Activated B cell treated with CpG ODN at 0.5 μM for 24 hours (primary cell): Measurements from ENCODE around the gene LMO7. TPM values are rescaled to one million over a fixed set of nuclear protein-coding genes. Genes with fewer than 3 reads are reported as not detected.

Source experiments
- ATAC-seq: fragments of 200-7000 bp; cut with Tn5 transposase; one replicate; pipeline ENCODE4 v1.10.0; 2021; ENCODE audit warnings: low read depth, mild to moderate bottlenecking, moderate library complexity
- CTCF ChIA-PET: fragments of 350-600 bp; sonication (Branson Sonifier 250); formaldehyde crosslinking; loops from one replicate; lab custom pipeline; 2021; ENCODE audit warnings: antibody characterized with exemption; lab: Charles Lee
- POLR2A ChIA-PET: fragments of 350-600 bp; sonication (Branson Sonifier 250); formaldehyde crosslinking; loops from one replicate; lab custom pipeline; 2021; ENCODE audit warnings: antibody characterized with exemption; lab: Charles Lee
- DNase-seq: peaks from one replicate; pipeline ENCODE4 v3.0.0; 2022
- H3K27ac Mint-ChIP-seq: one replicate; pipeline ENCODE4 v1.8.0; 2020; ENCODE audit warnings: mixed read lengths
- H3K27me3 Mint-ChIP-seq: one replicate; pipeline ENCODE4 v1.8.0; 2021; ENCODE audit warnings: mixed read lengths
- H3K36me3 Mint-ChIP-seq: one replicate; pipeline ENCODE4 v1.8.0; 2021; ENCODE audit warnings: low read depth, mixed read lengths
- H3K4me1 Mint-ChIP-seq: one replicate; pipeline ENCODE4 v1.8.0; 2021; ENCODE audit warnings: mixed read lengths
- H3K4me3 Mint-ChIP-seq: one replicate; pipeline ENCODE4 v1.8.0; 2020; ENCODE audit warnings: mild to moderate bottlenecking, mixed read lengths
- H3K9me3 Mint-ChIP-seq: one replicate; pipeline ENCODE4 v1.8.0; 2020; ENCODE audit warnings: mixed read lengths
- intact Hi-C: fragments of 100-400 bp; cut with micrococcal nuclease; formaldehyde crosslinking; loops from one replicate; pipeline ENCODE4 v1.15.1; 2024
- total RNA-seq: library from RNA; stranded (reverse); gene quantifications from 2 replicates; pipeline ENCODE4 v1.2.3, GENCODE V29; 2022
- TF ChIP-seq, protein P1 (sequence below): fragments of 200-600 bp; IDR thresholded peaks from one replicate; pipeline ENCODE4 v1.8.0; 2022; ENCODE audit warnings: antibody characterized with exemption, mild to moderate bottlenecking

Gene LMO7
- total RNA-seq, 1 donor from 2014 or later: 19.5 TPM

DNA sequence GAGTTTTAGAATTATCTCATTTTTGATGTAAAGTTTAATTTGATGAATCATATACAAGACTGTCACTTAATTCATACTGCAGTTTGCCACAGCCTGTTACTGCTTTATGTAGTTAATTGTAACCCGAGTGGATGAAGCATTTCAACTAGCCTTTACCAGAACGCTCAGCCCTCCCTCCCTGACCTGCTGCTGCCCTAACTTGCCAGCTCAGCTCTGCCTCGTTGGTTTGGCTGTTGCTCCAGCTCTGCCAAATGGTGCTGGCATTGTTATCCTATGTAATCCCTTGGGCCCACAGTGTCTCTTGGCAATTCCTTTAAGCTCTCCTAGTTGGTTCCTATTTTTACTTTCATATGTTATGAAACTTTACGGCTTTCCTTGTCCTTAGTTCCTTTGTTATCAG is 113.3 kb downstream of the LMO7 start:
- ChIA-PET CTCF (no interaction called here), POLR2A (no interaction called here)
- DNase-seq: no peak
- ATAC-seq: no peak
- H3K36me3 Mint-ChIP-seq: peaks cover 14% of the 10 kb centered on the region
- no peak overlapping the region for H3K4me3 Mint-ChIP-seq
- H3K27ac Mint-ChIP-seq: no peak overlapping the region
- H3K4me1 Mint-ChIP-seq: no peaks in the 10 kb centered on the region
- H3K9me3 Mint-ChIP-seq: peaks cover 18% of the 10 kb centered on the region
- intact Hi-C loops: no loop called here
- no peaks in the 10 kb centered on the region for H3K27me3 Mint-ChIP-seq
- TF ChIP-seq, protein P1, sequence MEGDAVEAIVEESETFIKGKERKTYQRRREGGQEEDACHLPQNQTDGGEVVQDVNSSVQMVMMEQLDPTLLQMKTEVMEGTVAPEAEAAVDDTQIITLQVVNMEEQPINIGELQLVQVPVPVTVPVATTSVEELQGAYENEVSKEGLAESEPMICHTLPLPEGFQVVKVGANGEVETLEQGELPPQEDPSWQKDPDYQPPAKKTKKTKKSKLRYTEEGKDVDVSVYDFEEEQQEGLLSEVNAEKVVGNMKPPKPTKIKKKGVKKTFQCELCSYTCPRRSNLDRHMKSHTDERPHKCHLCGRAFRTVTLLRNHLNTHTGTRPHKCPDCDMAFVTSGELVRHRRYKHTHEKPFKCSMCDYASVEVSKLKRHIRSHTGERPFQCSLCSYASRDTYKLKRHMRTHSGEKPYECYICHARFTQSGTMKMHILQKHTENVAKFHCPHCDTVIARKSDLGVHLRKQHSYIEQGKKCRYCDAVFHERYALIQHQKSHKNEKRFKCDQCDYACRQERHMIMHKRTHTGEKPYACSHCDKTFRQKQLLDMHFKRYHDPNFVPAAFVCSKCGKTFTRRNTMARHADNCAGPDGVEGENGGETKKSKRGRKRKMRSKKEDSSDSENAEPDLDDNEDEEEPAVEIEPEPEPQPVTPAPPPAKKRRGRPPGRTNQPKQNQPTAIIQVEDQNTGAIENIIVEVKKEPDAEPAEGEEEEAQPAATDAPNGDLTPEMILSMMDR: no peak

GRCh38 chr13:75751350-75751749 is 115.2 kb downstream of the LMO7 start:
- H3K27me3 Mint-ChIP-seq: no peaks in the 10 kb centered on the region
- peaks cover 16% of the 10 kb centered on the region for H3K36me3 Mint-ChIP-seq
- no peak overlapping the region for H3K27ac Mint-ChIP-seq
- ChIA-PET CTCF (no interaction called here), POLR2A (no interaction called here)
- ATAC-seq (no peak), DNase-seq (no peak)
- TF ChIP-seq, protein P1: no peak
- H3K4me1 Mint-ChIP-seq: no peaks in the 10 kb centered on the region
- intact Hi-C loops: no loop called here
- no peak overlapping the region for H3K4me3 Mint-ChIP-seq
- H3K9me3 Mint-ChIP-seq: peaks cover 14% of the 10 kb centered on the region

DNA sequence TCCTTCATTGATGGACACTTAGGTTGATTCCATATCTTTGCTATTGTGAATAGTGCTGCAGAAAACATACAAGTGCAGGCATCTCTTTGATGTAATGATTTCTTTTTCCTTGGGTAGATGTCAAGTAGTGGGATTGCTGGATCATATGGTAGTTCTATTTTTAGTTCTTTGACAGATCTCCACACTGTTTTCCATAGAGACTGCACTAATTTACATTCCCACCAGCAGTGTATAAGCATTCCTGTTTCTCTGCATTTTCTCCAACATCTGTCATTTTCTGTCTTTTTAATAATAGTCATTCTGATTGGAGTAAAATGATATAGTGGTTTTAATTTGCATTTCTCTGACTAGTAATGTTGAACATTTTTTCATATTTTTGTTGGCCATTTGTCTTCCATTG is 116.7 kb downstream of the LMO7 start:
- intact Hi-C loops: no loop called here
- no peak overlapping the region for H3K27ac Mint-ChIP-seq

GRCh38 chr13:75754936-75755335 is 118.8 kb downstream of the LMO7 start:
- Mint-ChIP-seq H3K36me3 (peaks cover 16% of the 10 kb centered on the region), H3K4me1 (peaks cover under 1% of the 10 kb centered on the region), H3K27ac (no peak overlapping the region), H3K27me3 (no peaks in the 10 kb centered on the region), H3K9me3 (peaks cover 14% of the 10 kb centered on the region), H3K4me3 (no peak overlapping the region)
- no peak for DNase-seq
- ChIA-PET CTCF (no interaction called here), POLR2A (no interaction called here)
- intact Hi-C loops: no loop called here
- TF ChIP-seq, protein P1: no peak
- ATAC-seq: no peak

More for the DNA sequence above, 116.7 kb downstream of the LMO7 start:
- Mint-ChIP-seq H3K4me1 (no peaks in the 10 kb centered on the region), H3K9me3 (peaks cover 14% of the 10 kb centered on the region), H3K4me3 (no peak overlapping the region), H3K27me3 (no peaks in the 10 kb centered on the region), H3K36me3 (peaks cover 16% of the 10 kb centered on the region)
- DNase-seq (no peak), ATAC-seq (no peak)
- CTCF ChIA-PET: no interaction called here
- POLR2A ChIA-PET: no interaction called here
- TF ChIP-seq, protein P1: no peak

- H3K27ac Mint-ChIP-seq: no peak overlapping the region
- H3K36me3 Mint-ChIP-seq: peaks cover 16% of the 10 kb centered on the region
- no peak for ATAC-seq
- no peak overlapping the region for H3K4me3 Mint-ChIP-seq
- no peaks in the 10 kb centered on the region for H3K27me3 Mint-ChIP-seq
- DNase-seq: no peak
- H3K4me1 Mint-ChIP-seq: peaks cover 20% of the 10 kb centered on the region
- ChIA-PET POLR2A (no interaction called here), CTCF (no interaction called here)
- peaks cover 14% of the 10 kb centered on the region for H3K9me3 Mint-ChIP-seq
- intact Hi-C loops: no loop called here
- TF ChIP-seq, protein P1: no peak
Measured at GRCh38 chr13:75757336-75757735, 121.2 kb downstream of the LMO7 start.
